ENCODE data around the gene ADSL. TPM values are rescaled to one million over a fixed set of nuclear protein-coding genes. Genes with fewer than 3 reads are reported as not detected.

ADSL gene
- total and polyA plus RNA-seq, 9 of the 15 experiments (the other 6 are each of a cell fraction or from before 2014, with no cell fraction given): 112 to 322 (median 146) TPM

GRCh38 chr22:40376149-40376548, 29.8 kb downstream of the ADSL start:
- peaks cover 16% of the 10 kb centered on the region for H3K36me3 ChIP-seq (ENCODE audit: control insufficient read depth, insufficient read depth, low read length)
- POLR2A ChIA-PET: interaction anchor here (0.5 to 1.4 kb wide), 2 partner anchors 12 to 28 kb away, joined by 3 read pairs; no protein-coding TSS in a partner anchor
- no peaks in the 10 kb centered on the region for H3K27me3 ChIP-seq (ENCODE audit: control insufficient read depth in 2 of 2, insufficient read depth in 2 of 2, low read length in 2 of 2)
- no peak for DNase-seq (ENCODE audit: extremely low read depth in 1 of 4, low spot score in 3 of 4)
- BruUV-seq (replicated peaks): no TSS peak
- TF ChIP-seq RBFOX2 (IDR thresholded peaks at IDR 0.05; ENCODE audit: low read depth, low read length): no peak
- no peak for TF ChIP-seq TEAD4 (IDR thresholded peaks at IDR 0.05; ENCODE audit: low read length)
- TF ChIP-seq TEAD4 (CRISPR knock-in tag; IDR thresholded peaks at IDR 0.05; ENCODE audit: borderline replicate concordance): no peak
- TF ChIP-seq ZFP1 (CRISPR knock-in tag; IDR thresholded peaks at IDR 0.05): no peak
- TF ChIP-seq, protein P1, sequence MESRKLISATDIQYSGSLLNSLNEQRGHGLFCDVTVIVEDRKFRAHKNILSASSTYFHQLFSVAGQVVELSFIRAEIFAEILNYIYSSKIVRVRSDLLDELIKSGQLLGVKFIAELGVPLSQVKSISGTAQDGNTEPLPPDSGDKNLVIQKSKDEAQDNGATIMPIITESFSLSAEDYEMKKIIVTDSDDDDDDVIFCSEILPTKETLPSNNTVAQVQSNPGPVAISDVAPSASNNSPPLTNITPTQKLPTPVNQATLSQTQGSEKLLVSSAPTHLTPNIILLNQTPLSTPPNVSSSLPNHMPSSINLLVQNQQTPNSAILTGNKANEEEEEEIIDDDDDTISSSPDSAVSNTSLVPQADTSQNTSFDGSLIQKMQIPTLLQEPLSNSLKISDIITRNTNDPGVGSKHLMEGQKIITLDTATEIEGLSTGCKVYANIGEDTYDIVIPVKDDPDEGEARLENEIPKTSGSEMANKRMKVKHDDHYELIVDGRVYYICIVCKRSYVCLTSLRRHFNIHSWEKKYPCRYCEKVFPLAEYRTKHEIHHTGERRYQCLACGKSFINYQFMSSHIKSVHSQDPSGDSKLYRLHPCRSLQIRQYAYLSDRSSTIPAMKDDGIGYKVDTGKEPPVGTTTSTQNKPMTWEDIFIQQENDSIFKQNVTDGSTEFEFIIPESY (CRISPR knock-in tag; IDR thresholded peaks at IDR 0.05): no peak
- intact Hi-C loops (cut with micrococcal nuclease) (no loop called here), in situ Hi-C loops (cut with MboI) (no loop called here)
- 98% methylated on average over 5 of the region's 5 CpGs for WGBS (ENCODE audit: insufficient coverage, low coverage, missing lambda C conversion rate)
- H3K9me3 ChIP-seq (replicated peaks; ENCODE audit: control insufficient read depth, insufficient read depth, low read depth, low read length): no peaks in the 10 kb centered on the region
- H3K4me1 ChIP-seq (replicated peaks in 1 of 2; ENCODE audit: control insufficient read depth in 2 of 2, insufficient read depth in 2 of 2, low read length in 2 of 2): peaks cover 0 to 8% of the 10 kb centered on the region in 2 experiments; a peak in 3 of 5 replicates
- no peak overlapping the region for H3K27ac ChIP-seq (ENCODE audit: extremely low read depth, low read depth, low read length)
- no peak overlapping the region for H3K9ac ChIP-seq (ENCODE audit: insufficient read depth in 1 of 2, low read depth in 2 of 2, low read length in 2 of 2)
- CTCF ChIA-PET (ENCODE audit: low intra/inter-chr PET ratio): no interaction called here
- no peaks in the 10 kb centered on the region for H4K20me1 ChIP-seq (replicated peaks; ENCODE audit: control insufficient read depth, insufficient read depth, low read length)
- no peak for ATAC-seq
- no peak for FAIRE-seq
- no peak overlapping the region for H3K4me2 ChIP-seq (ENCODE audit: insufficient read depth, low read length)
- no peaks in the 10 kb centered on the region for H3K9me1 ChIP-seq (ENCODE audit: control insufficient read depth, insufficient read depth, low read length)
- H2AFZ ChIP-seq (ENCODE audit: low read depth, low read length): no peak overlapping the region
- H3K4me3 ChIP-seq: no peak overlapping the region
- H3K79me2 ChIP-seq (ENCODE audit: control insufficient read depth, insufficient read depth, low read length): peaks cover 44% of the 10 kb centered on the region

All from K562 (cell line).